Measurements from ENCODE around the gene ASAH2B. TPM values are rescaled to one million over a fixed set of nuclear protein-coding genes. Genes with fewer than 3 reads are reported as not detected.
"Not testable (repeated sequence)": the region's sequence is repeated elsewhere in the genome, so short reads cannot be mapped to it uniquely, and the experiment has no call there.

Gene ASAH2B
- polyA plus RNA-seq, 1 donor (not counting 4 experiments of a cell fraction or from before 2014, with no cell fraction given) = 10.3 TPM

GRCh38 chr10:50738987-50739617 is 634 bp upstream of the ASAH2B start:
- H4K20me1 ChIP-seq (ENCODE audit: control insufficient read depth, extremely low read depth, insufficient read depth, low read length); H3K9me1 ChIP-seq (ENCODE audit: control insufficient read depth, extremely low read depth, insufficient read depth, low read length); H3K27me3 ChIP-seq (ENCODE audit: control insufficient read depth, extremely low read depth, insufficient read depth, low read length); H3K9me3 ChIP-seq (ENCODE audit: control insufficient read depth, low read depth, low read length); H3K79me2 ChIP-seq (ENCODE audit: control insufficient read depth, insufficient read depth, low read length); FAIRE-seq; H3K36me3 ChIP-seq (ENCODE audit: control insufficient read depth in 2 of 2, extremely low read depth in 1 of 2, insufficient read depth in 2 of 2, low read length in 2 of 2); DNase-seq (ENCODE audit: low read depth, low spot score); dilution Hi-C loops (cut with MboI; ENCODE audit: extremely low pct_ligation_motif_present, low sequenced_read_pairs): not testable (repeated sequence)
- Histone ChIP-seq H3K4me3 (ENCODE audit: control insufficient read depth in 2 of 3, extremely low read depth in 1 of 3, insufficient read depth in 2 of 3, low read depth in 1 of 3, low read length in 3 of 3) (peak overlapping the region; percentile 79 to 92 (median 88)), H3K4me2 (ENCODE audit: control insufficient read depth, extremely low read depth, insufficient read depth, low read depth, low read length) (peak overlapping the region; percentile 88), H3K27ac (ENCODE audit: control insufficient read depth, insufficient read depth, low read length) (peak overlapping the region; percentile 87), H3K9ac (ENCODE audit: control insufficient read depth, extremely low read depth, insufficient read depth, low read length) (peak overlapping the region; percentile 83), H2AFZ (ENCODE audit: control insufficient read depth, low read length) (peak overlapping the region; percentile 98), H3K4me1 (ENCODE audit: control insufficient read depth, extremely low read depth, insufficient read depth, low read length) (peaks cover 13% of the 10 kb centered on the region)

- H3K27ac ChIP-seq (ENCODE audit: control insufficient read depth, insufficient read depth, low read length) = peak overlapping the region; percentile 87
- peaks cover 13% of the 10 kb centered on the region for H3K4me1 ChIP-seq (ENCODE audit: control insufficient read depth, extremely low read depth, insufficient read depth, low read length)
- dilution Hi-C loops (cut with MboI; ENCODE audit: extremely low pct_ligation_motif_present, low sequenced_read_pairs) = no loop called here
- H3K4me3 ChIP-seq (ENCODE audit: control insufficient read depth in 2 of 3, extremely low read depth in 1 of 3, insufficient read depth in 2 of 3, low read depth in 1 of 3, low read length in 3 of 3) = peak overlapping the region; percentile 79 to 92 (median 88)
- H3K9me3 ChIP-seq (ENCODE audit: control insufficient read depth, low read depth, low read length) = no peaks in the 10 kb centered on the region
- no peaks in the 10 kb centered on the region for H3K27me3 ChIP-seq (ENCODE audit: control insufficient read depth, extremely low read depth, insufficient read depth, low read length)
- peak overlapping the region; percentile 98 for H2AFZ ChIP-seq (ENCODE audit: control insufficient read depth, low read length)
- no peak for TF ChIP-seq EZH2 (IDR thresholded peaks at IDR 0.05; ENCODE audit: low read length)
- TF ChIP-seq CTCF (optimal IDR thresholded peaks at IDR 0.05 in 1 of 3, IDR thresholded peaks at IDR 0.05 in 1 of 3, conservative IDR thresholded peaks at IDR 0.05 in 1 of 3; ENCODE audit: extremely low read depth in 1 of 3, insufficient read depth in 2 of 3, low read length in 3 of 3) = no peak
- peak overlapping the region; percentile 83 for H3K9ac ChIP-seq (ENCODE audit: control insufficient read depth, extremely low read depth, insufficient read depth, low read length)
- peak overlapping the region; percentile 88 for H3K4me2 ChIP-seq (ENCODE audit: control insufficient read depth, extremely low read depth, insufficient read depth, low read depth, low read length)
- no peak for FAIRE-seq
- no peaks in the 10 kb centered on the region for H4K20me1 ChIP-seq (ENCODE audit: control insufficient read depth, extremely low read depth, insufficient read depth, low read length)
- H3K79me2 ChIP-seq (ENCODE audit: control insufficient read depth, insufficient read depth, low read length) = no peaks in the 10 kb centered on the region
- H3K36me3 ChIP-seq (ENCODE audit: control insufficient read depth in 2 of 2, extremely low read depth in 1 of 2, insufficient read depth in 2 of 2, low read length in 2 of 2) = no peaks in the 10 kb centered on the region
- DNase-seq (ENCODE audit: low read depth, low spot score) = no peak
- no peaks in the 10 kb centered on the region for H3K9me1 ChIP-seq (ENCODE audit: control insufficient read depth, extremely low read depth, insufficient read depth, low read length)
Measured at GRCh38 chr10:50740293-50740648, 535 bp downstream of the ASAH2B start.

GRCh38 chr10:50742820-50743219 is 3.1 kb downstream of the ASAH2B start:
- H2AFZ ChIP-seq (ENCODE audit: control insufficient read depth, low read length); H3K36me3 ChIP-seq (ENCODE audit: control insufficient read depth in 2 of 2, extremely low read depth in 1 of 2, insufficient read depth in 2 of 2, low read length in 2 of 2); dilution Hi-C loops (cut with MboI; ENCODE audit: extremely low pct_ligation_motif_present, low sequenced_read_pairs); H3K9ac ChIP-seq (ENCODE audit: control insufficient read depth, extremely low read depth, insufficient read depth, low read length); H3K79me2 ChIP-seq (ENCODE audit: control insufficient read depth, insufficient read depth, low read length); FAIRE-seq; H3K27ac ChIP-seq (ENCODE audit: control insufficient read depth, insufficient read depth, low read length); H3K4me2 ChIP-seq (ENCODE audit: control insufficient read depth, extremely low read depth, insufficient read depth, low read depth, low read length); H3K9me3 ChIP-seq (ENCODE audit: control insufficient read depth, low read depth, low read length); DNase-seq (ENCODE audit: low read depth, low spot score); H4K20me1 ChIP-seq (ENCODE audit: control insufficient read depth, extremely low read depth, insufficient read depth, low read length); H3K4me3 ChIP-seq (ENCODE audit: control insufficient read depth in 2 of 3, extremely low read depth in 1 of 3, insufficient read depth in 2 of 3, low read depth in 1 of 3, low read length in 3 of 3); H3K9me1 ChIP-seq (ENCODE audit: control insufficient read depth, extremely low read depth, insufficient read depth, low read length); H3K27me3 ChIP-seq (ENCODE audit: control insufficient read depth, extremely low read depth, insufficient read depth, low read length): not testable (repeated sequence)
- H3K4me1 ChIP-seq (ENCODE audit: control insufficient read depth, extremely low read depth, insufficient read depth, low read length) = peaks cover 13% of the 10 kb centered on the region

- H3K4me3 ChIP-seq (ENCODE audit: control insufficient read depth in 2 of 3, extremely low read depth in 1 of 3, insufficient read depth in 2 of 3, low read depth in 1 of 3, low read length in 3 of 3); H3K27ac ChIP-seq (ENCODE audit: control insufficient read depth, insufficient read depth, low read length); H2AFZ ChIP-seq (ENCODE audit: control insufficient read depth, low read length); H3K9ac ChIP-seq (ENCODE audit: control insufficient read depth, extremely low read depth, insufficient read depth, low read length); H3K36me3 ChIP-seq (ENCODE audit: control insufficient read depth in 2 of 2, extremely low read depth in 1 of 2, insufficient read depth in 2 of 2, low read length in 2 of 2); dilution Hi-C loops (cut with MboI; ENCODE audit: extremely low pct_ligation_motif_present, low sequenced_read_pairs); H3K4me1 ChIP-seq (ENCODE audit: control insufficient read depth, extremely low read depth, insufficient read depth, low read length); H3K27me3 ChIP-seq (ENCODE audit: control insufficient read depth, extremely low read depth, insufficient read depth, low read length); H3K79me2 ChIP-seq (ENCODE audit: control insufficient read depth, insufficient read depth, low read length); DNase-seq (ENCODE audit: low read depth, low spot score); H4K20me1 ChIP-seq (ENCODE audit: control insufficient read depth, extremely low read depth, insufficient read depth, low read length); FAIRE-seq; H3K9me1 ChIP-seq (ENCODE audit: control insufficient read depth, extremely low read depth, insufficient read depth, low read length); H3K9me3 ChIP-seq (ENCODE audit: control insufficient read depth, low read depth, low read length); H3K4me2 ChIP-seq (ENCODE audit: control insufficient read depth, extremely low read depth, insufficient read depth, low read depth, low read length): not testable (repeated sequence)
Measured at GRCh38 chr10:50766774-50767513, 27.2 kb downstream of the ASAH2B start.

Data from keratinocyte (primary cell).